ENCODE results near the gene SNX3.

Gene SNX3

DNA sequence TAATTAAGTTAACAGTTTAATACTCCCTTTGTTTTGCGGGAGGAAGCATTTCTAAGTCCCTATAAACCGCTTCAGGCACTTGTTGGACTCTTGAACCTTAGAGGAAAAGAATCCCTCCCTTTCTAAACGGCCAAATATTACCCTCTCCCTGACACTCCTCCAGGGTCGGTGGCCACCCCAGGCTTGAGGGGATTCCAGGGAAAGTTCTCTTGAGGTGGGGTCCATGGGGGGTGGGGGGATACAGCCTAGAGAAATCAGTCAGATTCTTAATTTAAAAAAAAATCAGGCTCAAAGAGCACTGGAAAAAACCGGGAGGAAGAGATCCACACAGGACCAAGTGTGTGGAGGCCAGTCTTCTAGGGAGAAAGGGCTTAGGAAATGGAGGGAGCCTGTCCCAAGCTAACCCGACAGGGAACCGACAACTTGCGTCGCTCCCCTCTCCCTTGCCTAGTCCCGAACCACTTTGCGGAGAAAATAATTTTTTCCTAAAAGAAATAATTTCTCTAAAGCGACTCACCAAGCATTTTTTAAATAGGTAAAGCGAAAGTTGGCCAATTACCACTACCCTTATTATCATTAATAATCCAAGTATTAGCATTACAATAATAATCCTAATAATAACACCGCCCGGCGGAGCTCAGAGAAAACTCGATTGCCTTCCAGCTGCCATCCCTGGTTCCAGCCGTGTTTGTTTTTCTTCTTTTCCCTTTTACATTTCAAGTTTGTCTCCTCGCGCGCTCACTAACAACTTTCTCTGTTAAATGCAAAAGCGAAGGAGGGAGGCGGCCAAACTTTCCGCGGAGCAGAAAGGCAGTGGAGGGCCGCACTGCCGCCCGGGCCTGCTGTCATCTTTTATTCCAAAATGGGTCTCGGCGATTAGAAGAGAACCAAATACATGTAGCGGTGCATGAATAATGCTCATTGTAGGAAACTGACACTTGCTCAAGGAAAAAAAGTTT lies 90.2 kb downstream of the SNX3 start:
- no peak for DNase-seq (ENCODE audit: low read depth in 2 of 2)

DNA sequence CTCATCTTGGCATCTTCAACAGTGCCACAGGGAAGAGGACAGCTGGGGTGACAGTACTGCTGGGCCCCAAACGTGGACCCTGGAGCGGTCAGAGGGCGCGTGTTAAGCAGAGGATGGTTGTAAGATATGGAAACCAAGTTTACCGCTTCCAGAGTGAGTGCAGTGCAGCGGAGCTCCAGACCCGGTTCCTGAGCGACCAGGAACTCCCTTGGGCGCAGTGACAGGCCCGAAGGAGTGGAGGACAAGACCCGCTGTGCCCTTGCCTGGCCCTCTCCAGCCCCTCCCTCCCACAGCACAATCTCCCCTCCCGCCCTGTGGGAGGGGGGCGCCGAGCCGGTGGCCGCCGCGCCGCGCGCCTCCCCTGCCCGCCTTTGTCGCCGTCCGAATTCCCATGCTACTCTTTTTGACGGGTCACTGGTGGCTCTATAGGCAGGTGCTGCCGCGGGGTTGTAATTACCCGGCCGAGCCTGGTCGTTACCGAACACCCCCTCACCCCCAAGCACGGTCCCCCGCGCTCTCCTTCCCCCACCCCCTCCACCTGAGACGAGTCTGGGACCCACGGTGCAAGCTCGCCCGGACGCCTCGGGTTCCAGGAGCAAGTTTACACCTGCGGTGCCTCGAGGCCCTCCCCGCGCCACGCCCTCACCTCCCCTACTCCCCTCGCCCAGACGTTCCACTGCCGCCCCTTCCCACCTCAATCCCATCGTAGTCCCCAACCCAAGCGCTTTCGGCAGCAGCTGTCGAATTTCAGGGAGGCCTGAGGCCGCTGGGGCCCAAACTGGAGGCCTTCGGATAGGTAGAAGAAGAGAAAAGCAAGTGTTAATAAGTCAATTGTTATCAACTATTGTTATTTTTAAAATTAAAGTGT lies 91.1 kb downstream of the SNX3 start:
- no peak for DNase-seq (ENCODE audit: low read depth in 2 of 2)

DNA sequence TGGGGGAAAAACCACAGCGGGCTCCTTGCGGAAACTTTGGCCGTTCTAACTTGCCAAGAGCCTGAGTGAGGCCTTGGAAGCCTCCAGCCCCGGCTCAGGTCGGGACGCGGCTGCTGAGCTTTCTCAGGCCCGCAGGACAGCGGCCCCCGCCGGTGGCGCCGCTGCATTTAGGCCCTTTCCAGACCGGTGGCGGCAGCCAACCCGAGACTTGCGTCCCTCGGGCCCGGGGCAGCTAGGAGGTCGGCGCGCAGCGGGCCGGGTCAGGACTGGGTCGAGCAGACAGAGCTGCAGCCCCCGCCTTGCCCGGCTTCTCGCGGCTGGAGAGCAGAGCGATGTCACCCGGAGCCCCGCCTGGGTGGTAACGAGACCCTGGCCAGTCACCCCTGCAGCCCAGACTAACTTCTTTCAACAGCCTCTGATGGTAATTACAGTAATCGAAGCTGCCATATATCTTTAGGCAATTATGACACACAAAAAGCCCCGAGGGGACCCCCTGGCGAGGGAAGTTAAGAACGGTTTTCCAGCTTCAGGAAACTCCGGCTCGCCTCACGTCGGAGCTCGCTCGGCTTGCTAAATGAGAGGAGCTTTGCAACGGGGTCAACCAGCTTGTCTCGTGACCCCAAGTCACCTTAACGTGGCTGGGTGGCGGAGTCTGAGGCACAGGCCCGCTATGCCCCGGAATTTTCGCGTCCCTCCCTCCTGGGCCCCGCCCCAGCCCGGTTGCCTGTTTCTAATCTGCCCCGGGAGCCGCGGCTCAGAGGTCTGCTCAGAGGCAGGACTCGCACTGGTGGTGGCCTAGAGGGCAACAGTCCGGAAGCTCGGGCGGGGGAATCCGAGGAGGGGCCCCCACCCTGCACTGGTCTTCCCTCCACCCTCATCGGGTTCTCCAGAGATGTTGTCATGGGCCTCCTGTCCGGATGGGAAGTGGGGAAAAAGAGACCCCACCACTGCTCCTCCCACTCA lies 92.1 kb downstream of the SNX3 start:
- no peak for DNase-seq (ENCODE audit: low read depth in 2 of 2)

DNA sequence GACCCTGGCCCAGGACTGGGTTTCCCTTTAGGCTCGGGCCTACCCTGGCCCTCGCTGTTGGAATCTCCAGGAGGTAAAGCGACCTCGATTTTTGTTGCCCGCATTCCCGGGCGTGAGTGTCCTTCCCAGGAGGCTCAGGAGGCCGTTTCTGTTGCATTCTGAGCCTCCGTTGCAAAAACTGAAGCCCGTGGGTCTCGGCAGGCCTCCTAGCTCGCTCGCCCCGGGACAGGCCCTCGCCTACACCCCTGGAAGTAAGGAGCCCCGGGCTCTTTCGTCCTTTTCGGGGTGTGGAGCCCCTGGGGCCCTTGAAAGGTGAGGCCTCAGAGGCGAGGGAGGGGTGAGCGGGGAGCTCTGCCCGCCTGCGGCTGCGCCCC lies 92.8 kb downstream of the SNX3 start:
- no peak for DNase-seq (ENCODE audit: low read depth in 2 of 2)

DNA sequence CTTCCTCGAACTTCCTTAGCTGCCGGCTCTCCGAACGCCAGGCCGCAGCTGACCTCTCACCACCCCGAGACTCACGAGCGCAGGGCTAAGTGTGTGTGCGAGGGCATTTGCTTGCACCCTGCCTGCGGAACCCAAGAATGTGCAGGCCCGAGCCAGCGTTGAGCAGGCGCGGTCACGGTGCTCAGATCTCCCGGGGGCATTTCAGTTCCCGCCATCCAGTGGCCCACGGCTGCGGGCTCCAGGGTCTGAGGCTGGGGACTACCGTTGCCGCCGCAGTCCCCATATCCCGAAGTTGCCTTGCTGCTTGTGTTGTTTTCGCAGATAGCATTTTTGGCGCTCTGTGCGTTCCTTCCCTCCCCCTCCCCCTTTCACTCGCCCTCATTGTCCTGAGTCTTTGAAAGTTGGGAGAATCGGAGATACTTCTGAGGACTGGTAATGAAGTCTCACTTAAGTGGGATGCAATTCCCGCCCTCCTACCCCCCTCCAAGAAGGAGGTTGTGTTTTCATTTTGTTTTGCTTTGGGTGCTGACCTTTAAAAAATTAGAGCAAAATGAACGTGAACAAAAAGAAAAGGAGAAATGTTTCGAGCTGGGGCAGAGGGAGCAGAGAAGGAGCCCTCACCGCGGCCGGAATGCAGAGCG lies 93.3 kb downstream of the SNX3 start:
- DNase-seq (ENCODE audit: low read depth in 2 of 2): no peak

DNA sequence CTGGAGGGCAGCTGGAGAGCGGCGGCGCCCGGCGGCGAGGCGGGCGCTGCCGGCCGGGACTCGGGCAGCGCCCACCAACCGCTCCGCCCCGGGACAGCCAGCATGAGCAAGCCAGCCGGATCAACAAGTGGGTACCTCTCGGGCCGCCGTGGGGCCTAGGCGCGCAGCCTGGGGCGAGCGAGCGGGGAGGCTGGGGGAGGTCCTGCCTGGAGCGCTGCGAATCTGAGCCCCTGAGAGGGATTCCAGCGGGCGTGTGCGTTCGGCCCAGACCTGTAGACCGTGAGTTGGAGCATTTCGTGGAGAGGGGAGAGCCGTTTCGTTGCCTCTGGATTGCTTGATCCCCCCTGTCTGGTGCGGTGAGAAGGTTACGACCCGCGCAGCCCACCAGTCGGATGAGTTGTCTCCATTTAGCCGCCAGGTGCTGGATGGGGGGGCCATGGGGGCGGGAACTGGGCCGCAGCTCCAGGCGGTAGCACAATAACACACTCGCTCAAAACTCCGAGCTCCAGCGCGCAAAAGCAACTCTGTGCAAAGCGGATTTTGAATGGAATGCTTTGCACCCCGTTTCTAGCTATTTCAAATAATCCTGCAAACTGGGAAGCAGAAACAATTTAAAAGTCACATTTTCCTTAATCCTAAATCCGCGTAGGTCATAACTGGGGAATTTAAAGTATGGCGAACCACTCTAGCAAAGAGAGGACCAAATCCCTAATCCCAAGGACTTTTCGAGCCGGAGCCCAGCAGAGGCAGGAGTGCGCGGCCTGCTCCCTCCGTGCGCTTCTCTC lies 94.0 kb downstream of the SNX3 start:
- no peak for DNase-seq (ENCODE audit: low read depth in 2 of 2)

DNA sequence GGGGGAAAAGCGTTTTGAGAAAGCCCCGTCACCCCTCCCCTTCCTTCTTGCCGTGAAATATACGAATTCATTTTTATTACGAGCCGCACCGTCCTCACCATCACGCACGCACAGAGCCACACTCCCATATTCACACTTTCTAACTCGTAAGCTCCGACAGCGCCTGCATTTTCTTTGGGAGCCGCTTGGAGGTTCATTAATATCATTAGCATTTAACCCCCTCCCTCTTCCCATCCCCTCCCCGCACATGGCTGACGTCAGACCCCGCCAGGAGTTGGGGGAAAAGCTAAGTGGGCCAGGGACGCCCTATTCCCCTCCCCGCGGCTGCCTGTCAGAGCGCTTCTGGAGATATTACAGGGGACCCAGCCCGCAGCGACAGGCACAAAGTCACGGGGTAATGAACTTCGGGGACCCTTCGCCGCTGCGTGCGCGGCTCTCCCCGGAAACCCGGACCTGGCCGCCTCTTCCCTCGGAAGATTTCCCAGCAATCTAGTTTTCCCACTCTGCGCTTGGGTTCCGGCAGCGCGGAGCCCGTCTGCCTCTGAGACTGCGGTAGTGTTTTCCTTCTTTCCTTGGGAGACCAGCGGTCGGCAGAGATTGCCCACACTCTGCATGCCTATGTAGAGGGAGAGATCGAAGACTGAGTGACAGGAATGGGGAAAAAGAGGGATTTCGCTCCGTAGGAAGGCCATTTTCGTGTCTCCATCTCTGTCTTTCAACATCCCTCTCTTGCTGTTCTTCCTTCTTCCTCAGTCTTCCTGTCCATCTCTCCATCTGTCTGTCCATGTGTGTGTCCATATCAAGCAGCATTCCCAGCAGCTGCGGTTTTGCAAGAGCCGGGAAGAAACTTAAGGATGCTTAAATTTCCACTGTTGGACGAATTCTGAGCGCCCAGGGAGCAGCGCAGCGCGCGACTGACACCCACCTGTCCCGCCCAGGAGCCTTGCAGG lies 94.9 kb downstream of the SNX3 start, which contains the start of gene NR2E1:
TSS of gene NR2E1 (plus strand) at position 309 of the 950 bp plus-strand sequence. CDS start 744 bp downstream, outside the sequence.
- DNase-seq (ENCODE audit: low read depth in 2 of 2): no peak

DNA sequence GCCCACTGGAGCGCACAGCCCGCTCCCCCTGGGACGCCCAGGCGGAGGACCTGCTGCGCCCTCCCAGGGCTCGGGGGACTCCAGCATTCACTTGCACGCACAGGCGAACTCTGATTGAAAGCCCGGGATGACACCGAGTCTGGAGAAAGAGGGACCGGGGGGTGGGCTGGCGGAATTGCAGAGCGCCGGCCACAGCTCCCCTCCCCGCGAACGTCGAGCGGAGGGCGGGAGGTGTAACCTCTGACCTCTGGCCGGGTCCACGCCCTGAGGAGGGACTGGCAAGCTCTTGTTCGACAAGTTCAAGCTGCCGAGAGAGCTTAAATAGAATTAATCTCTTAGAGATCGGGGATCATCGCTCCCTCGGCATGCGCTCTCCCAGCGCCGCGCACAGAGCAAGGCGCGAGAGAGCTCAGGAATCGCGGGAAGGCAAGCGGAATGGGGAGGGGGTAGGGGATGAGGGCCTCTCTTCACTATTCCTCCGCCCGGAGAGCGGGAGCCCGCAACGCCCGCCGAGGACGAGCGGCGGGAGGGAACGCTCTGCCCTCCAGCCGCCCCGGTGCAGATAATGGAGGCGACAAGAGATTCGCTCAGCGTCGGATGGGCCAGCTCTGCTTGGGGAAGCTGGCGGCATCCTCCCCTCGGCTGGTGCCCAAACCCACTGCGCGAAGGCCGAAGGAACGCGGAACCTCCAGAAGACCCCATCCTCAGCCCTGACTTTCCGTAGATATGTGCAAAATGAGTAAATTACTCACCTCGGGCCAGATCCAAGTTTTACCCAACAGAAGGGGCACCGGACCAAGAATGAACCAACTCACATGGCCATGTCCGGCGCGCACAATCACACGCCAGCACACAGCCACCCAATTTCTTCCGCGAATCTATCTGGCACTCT lies 95.8 kb downstream of the SNX3 start:
- DNase-seq (ENCODE audit: low read depth in 2 of 2): no peak

DNA sequence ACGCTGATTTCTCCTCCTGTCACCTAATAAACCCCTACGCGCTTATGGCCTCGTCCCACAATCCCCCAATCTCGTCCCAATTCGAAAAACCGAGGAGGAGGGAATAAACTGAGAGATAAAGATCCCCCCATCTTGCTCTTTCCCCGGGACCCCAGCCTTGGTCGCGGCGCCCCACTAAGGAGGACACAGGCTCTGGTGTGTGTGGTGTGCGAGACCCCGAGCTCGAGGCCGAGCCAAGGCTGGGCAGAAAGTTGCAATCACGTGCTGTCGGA lies 96.4 kb downstream of the SNX3 start:
- DNase-seq (ENCODE audit: low read depth in 2 of 2): no peak

DNA sequence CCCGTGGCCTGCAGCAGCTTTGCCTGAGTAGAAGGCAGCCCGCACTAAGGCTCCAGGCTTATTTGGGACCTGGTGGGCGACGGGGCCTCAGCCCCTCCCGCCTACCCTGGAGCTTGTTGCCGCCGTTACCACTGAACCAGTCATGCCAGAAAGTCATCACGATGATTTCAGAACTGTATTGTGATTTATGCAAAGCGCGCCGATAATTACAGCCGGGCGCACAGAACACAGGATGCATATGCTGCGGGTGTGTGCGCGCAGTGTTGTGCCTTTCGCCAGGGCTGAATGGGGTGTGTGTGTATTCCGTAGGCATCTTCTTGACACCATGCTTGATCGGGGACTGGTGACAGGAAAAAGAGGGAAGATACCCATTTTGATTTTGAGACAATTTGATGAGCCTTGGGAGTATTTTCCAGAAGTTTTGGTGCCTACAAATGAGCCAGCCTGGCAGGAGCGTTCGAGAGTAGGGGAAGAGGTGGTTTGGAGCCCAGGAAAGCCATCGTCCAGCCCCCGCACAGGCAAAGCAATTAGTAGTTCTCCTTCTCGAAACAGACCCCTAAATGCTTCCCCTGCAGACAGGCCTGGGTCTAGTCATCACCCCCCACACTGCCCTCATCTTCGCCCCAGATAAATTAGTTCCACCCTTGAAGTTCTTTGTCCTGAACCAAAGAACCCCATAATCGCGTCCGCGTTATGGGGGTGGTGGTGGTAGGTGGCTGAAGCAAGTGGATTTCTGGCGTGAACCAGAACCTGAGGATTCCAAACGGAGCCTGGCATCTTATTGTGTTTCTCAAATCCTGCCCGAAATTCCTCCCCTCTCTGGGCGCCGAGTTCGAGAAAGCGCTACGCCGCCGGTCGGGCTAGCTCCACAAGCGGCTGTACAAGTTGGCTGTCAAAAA lies 96.9 kb downstream of the SNX3 start:
- no peak for DNase-seq (ENCODE audit: low read depth in 2 of 2)

DNA sequence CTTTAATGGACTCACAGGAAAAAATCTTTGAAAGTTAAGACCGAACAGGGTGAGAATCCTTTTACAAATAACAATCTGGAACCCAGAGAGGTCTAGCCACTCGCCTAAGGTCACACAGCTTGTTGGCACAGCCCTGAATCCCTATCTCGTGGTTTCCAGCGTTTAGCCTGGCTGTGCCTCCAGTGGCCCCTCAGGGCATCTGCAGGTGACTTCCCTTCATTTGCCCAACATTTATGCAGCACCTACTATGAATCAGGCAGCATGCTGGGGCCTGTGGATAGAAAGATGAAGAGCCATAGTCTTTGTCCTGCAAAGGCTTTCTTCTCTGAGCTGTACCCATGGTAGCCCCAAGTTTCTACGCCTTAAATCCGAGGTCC lies 97.6 kb downstream of the SNX3 start:
- DNase-seq (ENCODE audit: low read depth in 2 of 2): no peak

DNA sequence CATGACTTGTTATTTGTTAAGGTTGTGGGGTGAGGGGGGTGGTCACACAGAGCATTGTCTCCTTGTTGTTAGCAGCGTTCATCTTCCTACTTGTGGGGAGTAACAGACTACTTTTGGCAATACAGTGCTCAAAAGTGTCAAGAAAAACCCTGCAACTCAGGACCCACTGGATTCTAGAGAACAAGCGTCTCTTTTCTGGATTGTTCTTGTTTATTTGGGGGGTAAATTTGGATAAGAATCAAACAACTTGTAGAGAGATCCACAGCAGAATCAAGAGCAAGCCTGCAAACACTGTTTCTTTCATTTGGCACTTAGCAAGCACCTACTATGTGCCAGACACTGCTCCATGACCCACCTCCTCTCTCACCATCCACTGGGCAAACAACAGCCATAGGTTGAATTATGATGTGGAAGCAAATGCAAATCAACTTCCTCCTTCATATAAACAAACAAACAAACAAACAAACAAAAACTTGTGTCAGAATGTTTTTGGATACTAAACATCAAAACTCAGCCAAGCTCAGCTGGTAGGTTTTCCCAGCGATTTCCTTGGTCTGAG lies 99.0 kb downstream of the SNX3 start:
- no peak for DNase-seq (ENCODE audit: low read depth in 2 of 2)
